Measurements from ENCODE around the gene CTSV.
"Not testable (repeated sequence)": the region's sequence is repeated elsewhere in the genome, so short reads cannot be mapped to it uniquely, and the experiment has no call there.

The CTSV gene

GRCh38 chr9:97075289-97075985 is 36.5 kb upstream of the CTSV start:
- no peak overlapping the region for H3K4me2 ChIP-seq (ENCODE audit: low read length)
- no peaks in the 10 kb centered on the region for H4K20me1 ChIP-seq (ENCODE audit: control insufficient read depth, insufficient read depth, low read depth, low read length)
- H3K4me1 ChIP-seq (ENCODE audit: control insufficient read depth, low read length), result no peaks in the 10 kb centered on the region
- no peaks in the 10 kb centered on the region for H3K9me3 ChIP-seq (ENCODE audit: control insufficient read depth, insufficient read depth, low read length)
- no peaks in the 10 kb centered on the region for H3K79me2 ChIP-seq (ENCODE audit: control insufficient read depth, low read length)
- no peak overlapping the region for H3K27ac ChIP-seq (ENCODE audit: low read depth, low read length)
- peaks cover 5% of the 10 kb centered on the region; the same call in 1 of the 2 replicates for H3K27me3 ChIP-seq (ENCODE audit: control insufficient read depth, low read length)
- H3K36me3 ChIP-seq (ENCODE audit: control insufficient read depth, low read length), result no peaks in the 10 kb centered on the region
- H3F3A ChIP-seq (ENCODE audit: control insufficient read depth, insufficient read depth), result no peaks in the 10 kb centered on the region
- no peak overlapping the region for H3K4me3 ChIP-seq (ENCODE audit: low read length)
- TF ChIP-seq, protein P1, sequence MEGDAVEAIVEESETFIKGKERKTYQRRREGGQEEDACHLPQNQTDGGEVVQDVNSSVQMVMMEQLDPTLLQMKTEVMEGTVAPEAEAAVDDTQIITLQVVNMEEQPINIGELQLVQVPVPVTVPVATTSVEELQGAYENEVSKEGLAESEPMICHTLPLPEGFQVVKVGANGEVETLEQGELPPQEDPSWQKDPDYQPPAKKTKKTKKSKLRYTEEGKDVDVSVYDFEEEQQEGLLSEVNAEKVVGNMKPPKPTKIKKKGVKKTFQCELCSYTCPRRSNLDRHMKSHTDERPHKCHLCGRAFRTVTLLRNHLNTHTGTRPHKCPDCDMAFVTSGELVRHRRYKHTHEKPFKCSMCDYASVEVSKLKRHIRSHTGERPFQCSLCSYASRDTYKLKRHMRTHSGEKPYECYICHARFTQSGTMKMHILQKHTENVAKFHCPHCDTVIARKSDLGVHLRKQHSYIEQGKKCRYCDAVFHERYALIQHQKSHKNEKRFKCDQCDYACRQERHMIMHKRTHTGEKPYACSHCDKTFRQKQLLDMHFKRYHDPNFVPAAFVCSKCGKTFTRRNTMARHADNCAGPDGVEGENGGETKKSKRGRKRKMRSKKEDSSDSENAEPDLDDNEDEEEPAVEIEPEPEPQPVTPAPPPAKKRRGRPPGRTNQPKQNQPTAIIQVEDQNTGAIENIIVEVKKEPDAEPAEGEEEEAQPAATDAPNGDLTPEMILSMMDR (IDR thresholded peaks at IDR 0.05; ENCODE audit: low read depth, low read length, poor library complexity, severe bottlenecking), result no peak
- no peak for TF ChIP-seq EZH2phosphoT487 (IDR thresholded peaks at IDR 0.05; ENCODE audit: borderline replicate concordance, low read length)
- no peaks in the 10 kb centered on the region for H3K9me2 ChIP-seq (replicated peaks; ENCODE audit: control insufficient read depth, low read length)

DNA sequence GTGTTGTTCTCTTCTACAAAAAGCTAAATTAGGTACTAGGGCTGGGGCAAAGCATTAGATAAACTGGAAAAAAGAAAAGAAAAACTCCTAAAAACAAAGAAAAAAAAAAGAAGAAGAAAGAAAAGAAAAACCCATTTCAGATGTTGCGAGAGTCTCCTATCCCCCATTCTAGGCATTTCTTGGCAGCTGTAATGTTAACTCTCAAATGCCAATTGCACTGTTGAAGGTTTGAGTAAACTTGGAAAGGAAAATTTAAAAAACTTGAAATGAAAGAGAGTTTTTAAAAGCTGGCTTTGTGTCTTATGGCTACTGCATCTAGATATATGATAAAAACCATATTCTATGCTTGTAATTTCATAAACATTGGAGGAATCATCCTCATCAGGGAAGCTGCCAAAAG is 34.6 kb upstream of the CTSV start:
- Histone ChIP-seq H3K27ac (ENCODE audit: low read depth, low read length) (no peak overlapping the region), H3K4me3 (ENCODE audit: low read length) (no peak overlapping the region), H3K4me1 (ENCODE audit: control insufficient read depth, low read length) (no peaks in the 10 kb centered on the region), H3K36me3 (ENCODE audit: control insufficient read depth, low read length) (no peaks in the 10 kb centered on the region), H3K79me2 (ENCODE audit: control insufficient read depth, low read length) (no peaks in the 10 kb centered on the region), H3K4me2 (ENCODE audit: low read length) (no peak overlapping the region), H3K9me2 (replicated peaks; ENCODE audit: control insufficient read depth, low read length) (no peaks in the 10 kb centered on the region), H3K9me3 (ENCODE audit: control insufficient read depth, insufficient read depth, low read length) (no peaks in the 10 kb centered on the region), H4K20me1 (ENCODE audit: control insufficient read depth, insufficient read depth, low read depth, low read length) (no peaks in the 10 kb centered on the region), H3F3A (ENCODE audit: control insufficient read depth, insufficient read depth) (no peaks in the 10 kb centered on the region), H3K27me3 (ENCODE audit: control insufficient read depth, low read length) (peaks cover 5% of the 10 kb centered on the region; the same call in 1 of the 2 replicates)
- TF ChIP-seq, protein P1 (IDR thresholded peaks at IDR 0.05; ENCODE audit: low read depth, low read length, poor library complexity, severe bottlenecking), result no peak
- TF ChIP-seq EZH2phosphoT487 (IDR thresholded peaks at IDR 0.05; ENCODE audit: borderline replicate concordance, low read length), result no peak

GRCh38 chr9:97072285-97072776 is 33.4 kb upstream of the CTSV start:
- Histone ChIP-seq H3K9me3 (ENCODE audit: control insufficient read depth, insufficient read depth, low read length) (no peaks in the 10 kb centered on the region), H3K36me3 (ENCODE audit: control insufficient read depth, low read length) (no peaks in the 10 kb centered on the region), H3F3A (ENCODE audit: control insufficient read depth, insufficient read depth) (no peaks in the 10 kb centered on the region), H4K20me1 (ENCODE audit: control insufficient read depth, insufficient read depth, low read depth, low read length) (no peaks in the 10 kb centered on the region), H3K4me3 (ENCODE audit: low read length) (no peak overlapping the region), H3K4me1 (ENCODE audit: control insufficient read depth, low read length) (no peaks in the 10 kb centered on the region), H3K9me2 (replicated peaks; ENCODE audit: control insufficient read depth, low read length) (no peaks in the 10 kb centered on the region), H3K79me2 (ENCODE audit: control insufficient read depth, low read length) (no peaks in the 10 kb centered on the region), H3K4me2 (ENCODE audit: low read length) (no peak overlapping the region), H3K27ac (ENCODE audit: low read depth, low read length) (no peak overlapping the region), H3K27me3 (ENCODE audit: control insufficient read depth, low read length) (peaks cover 5% of the 10 kb centered on the region; the same call in 1 of the 2 replicates)
- TF ChIP-seq, protein P1 (IDR thresholded peaks at IDR 0.05; ENCODE audit: low read depth, low read length, poor library complexity, severe bottlenecking), result no peak
- TF ChIP-seq EZH2phosphoT487 (IDR thresholded peaks at IDR 0.05; ENCODE audit: borderline replicate concordance, low read length), result no peak

DNA sequence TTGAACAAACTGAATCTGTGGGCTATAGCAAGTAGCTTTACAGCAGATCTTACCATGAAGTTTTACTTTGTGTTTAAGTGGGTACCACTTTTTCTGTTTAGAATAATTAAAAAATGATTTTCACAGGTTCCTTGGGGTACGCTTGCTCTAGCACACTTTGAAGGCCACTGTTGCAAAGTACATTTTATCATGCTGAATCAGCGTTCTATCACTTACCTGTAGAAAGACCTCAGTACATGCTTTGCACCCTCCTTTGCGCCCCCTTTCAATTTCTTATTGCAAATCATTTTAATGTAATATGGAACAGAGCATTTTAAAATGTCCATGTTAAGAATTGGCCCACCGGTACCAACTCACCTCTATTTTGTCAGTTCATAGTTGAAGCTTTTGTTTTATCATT is 31.4 kb upstream of the CTSV start:
- not testable (repeated sequence) for H3K4me3 ChIP-seq (ENCODE audit: low read length); H3K36me3 ChIP-seq (ENCODE audit: control insufficient read depth, low read length); H3K27ac ChIP-seq (ENCODE audit: low read depth, low read length)

More for the DNA sequence above, 31.4 kb upstream of the CTSV start:
- not testable (repeated sequence) for H3K9me3 ChIP-seq (ENCODE audit: control insufficient read depth, insufficient read depth, low read length); H3K4me1 ChIP-seq (ENCODE audit: control insufficient read depth, low read length); H3F3A ChIP-seq (ENCODE audit: control insufficient read depth, insufficient read depth); H3K9me2 ChIP-seq (replicated peaks; ENCODE audit: control insufficient read depth, low read length); H3K79me2 ChIP-seq (ENCODE audit: control insufficient read depth, low read length); H3K4me2 ChIP-seq (ENCODE audit: low read length); H4K20me1 ChIP-seq (ENCODE audit: control insufficient read depth, insufficient read depth, low read depth, low read length); H3K27me3 ChIP-seq (ENCODE audit: control insufficient read depth, low read length)

Measured in DOHH2 (cell line).